ENCODE data around the gene ABCD3.

GRCh38 chr1:94542088-94542870 lies 124.1 kb downstream of the ABCD3 start:
- TF ChIP-seq POLR2A (IDR thresholded peaks at IDR 0.05): no peak
- TF ChIP-seq, protein P1, sequence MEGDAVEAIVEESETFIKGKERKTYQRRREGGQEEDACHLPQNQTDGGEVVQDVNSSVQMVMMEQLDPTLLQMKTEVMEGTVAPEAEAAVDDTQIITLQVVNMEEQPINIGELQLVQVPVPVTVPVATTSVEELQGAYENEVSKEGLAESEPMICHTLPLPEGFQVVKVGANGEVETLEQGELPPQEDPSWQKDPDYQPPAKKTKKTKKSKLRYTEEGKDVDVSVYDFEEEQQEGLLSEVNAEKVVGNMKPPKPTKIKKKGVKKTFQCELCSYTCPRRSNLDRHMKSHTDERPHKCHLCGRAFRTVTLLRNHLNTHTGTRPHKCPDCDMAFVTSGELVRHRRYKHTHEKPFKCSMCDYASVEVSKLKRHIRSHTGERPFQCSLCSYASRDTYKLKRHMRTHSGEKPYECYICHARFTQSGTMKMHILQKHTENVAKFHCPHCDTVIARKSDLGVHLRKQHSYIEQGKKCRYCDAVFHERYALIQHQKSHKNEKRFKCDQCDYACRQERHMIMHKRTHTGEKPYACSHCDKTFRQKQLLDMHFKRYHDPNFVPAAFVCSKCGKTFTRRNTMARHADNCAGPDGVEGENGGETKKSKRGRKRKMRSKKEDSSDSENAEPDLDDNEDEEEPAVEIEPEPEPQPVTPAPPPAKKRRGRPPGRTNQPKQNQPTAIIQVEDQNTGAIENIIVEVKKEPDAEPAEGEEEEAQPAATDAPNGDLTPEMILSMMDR (IDR thresholded peaks at IDR 0.05): no peak

Data from heart left ventricle (tissue), 13 donors.